ENCODE results near the gene SLC7A6.

SLC7A6 gene

GRCh38 chr16:68250951-68251350 is 13.4 kb upstream of the SLC7A6 start:
- H3K27ac ChIP-seq, result no peak overlapping the region
- no peak for TF ChIP-seq CTCF (conservative IDR thresholded peaks at IDR 0.05)

- TF ChIP-seq CTCF (conservative IDR thresholded peaks at IDR 0.05), result no peak
- H3K27ac ChIP-seq, result no peak overlapping the region
Observed at GRCh38 chr16:68251832-68252231, 12.5 kb upstream of the SLC7A6 start.

- no peak overlapping the region for H3K27ac ChIP-seq
- TF ChIP-seq CTCF (conservative IDR thresholded peaks at IDR 0.05), result no peak
Observed at GRCh38 chr16:68252383-68252782, 11.9 kb upstream of the SLC7A6 start.

GRCh38 chr16:68253721-68254120 is 10.6 kb upstream of the SLC7A6 start:
- no peak for TF ChIP-seq CTCF (conservative IDR thresholded peaks at IDR 0.05)
- H3K27ac ChIP-seq, result no peak overlapping the region

- no peak overlapping the region for H3K27ac ChIP-seq
- TF ChIP-seq CTCF (conservative IDR thresholded peaks at IDR 0.05), result no peak
Observed at GRCh38 chr16:68255712-68256111, 8.6 kb upstream of the SLC7A6 start.

GRCh38 chr16:68257251-68257905 is 6.9 kb upstream of the SLC7A6 start:
- H3K27ac ChIP-seq, result no peak overlapping the region
- no peak for TF ChIP-seq CTCF (conservative IDR thresholded peaks at IDR 0.05)

- no peak overlapping the region for H3K27ac ChIP-seq
- no peak for TF ChIP-seq CTCF (conservative IDR thresholded peaks at IDR 0.05)
Observed at GRCh38 chr16:68257906-68258800, 6.2 kb upstream of the SLC7A6 start.
